Left renal cortex interstitium (tissue), 4 donors: ENCODE results near the gene MYOZ2. TPM values are rescaled to one million over a fixed set of nuclear protein-coding genes. Genes with fewer than 3 reads are reported as not detected.
A peak's percentile ranks its signal among the peaks of the same experiment; 100 is the strongest.

Source experiments
- DNase-seq, 4 donors: peaks; one replicate each; pipeline ENCODE4 v3.0.0-alpha.2; 2013; ENCODE audit warnings: low read depth in 4 of 4, low spot score in 2 of 4, missing footprints in 1 of 4
- polyA plus RNA-seq, 4 donors: library from polyadenylated mRNA; unstranded; fragments of 120-200 nt; gene quantifications; one replicate each; pipeline ENCODE4 v1.2.1, GENCODE V29; 2013; ENCODE audit not compliant: insufficient read length in 4 of 4

Gene MYOZ2
- polyA plus RNA-seq, 4 donors, result 0.29 to 0.55 (median 0.36) TPM

DNA sequence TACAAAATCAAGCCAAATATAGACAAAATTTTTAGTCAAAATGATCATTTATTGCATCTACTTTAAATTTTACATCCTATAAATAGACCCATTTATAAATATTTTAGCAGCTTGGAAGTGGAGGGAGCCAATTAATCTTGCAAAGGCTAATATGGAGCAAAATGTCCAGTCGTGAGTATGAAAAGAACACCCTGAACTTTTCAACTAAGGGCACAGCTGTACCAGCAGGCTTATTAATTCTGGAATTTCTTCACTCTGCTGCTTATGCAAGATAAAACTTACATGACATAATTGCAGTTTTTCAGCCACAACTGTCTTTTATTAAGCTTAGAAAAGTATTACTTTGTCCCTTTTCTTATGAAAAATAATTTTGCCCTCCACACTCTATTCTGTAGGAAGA lies 54.0 kb downstream of the MYOZ2 start:
- no peak for DNase-seq

DNA sequence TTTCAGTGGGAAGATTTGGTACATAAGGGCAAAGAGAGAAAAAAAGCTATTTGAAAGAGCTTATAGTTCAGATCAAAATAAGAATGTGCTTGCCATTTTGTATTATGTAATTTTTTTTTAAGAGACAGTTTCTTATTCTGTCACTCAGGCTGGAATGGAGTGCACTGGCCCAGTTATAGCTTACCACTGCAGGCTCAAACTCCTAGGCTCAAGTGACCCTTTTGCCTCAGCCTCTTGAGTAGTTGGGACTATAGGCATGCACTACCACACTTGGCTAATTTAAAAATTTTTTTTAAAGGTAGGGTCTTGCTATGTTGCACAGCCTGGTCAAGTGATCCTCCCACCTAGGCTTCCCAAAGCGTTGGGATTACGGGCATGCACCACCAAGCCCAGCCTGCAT lies 54.7 kb downstream of the MYOZ2 start:
- no peak for DNase-seq

DNA sequence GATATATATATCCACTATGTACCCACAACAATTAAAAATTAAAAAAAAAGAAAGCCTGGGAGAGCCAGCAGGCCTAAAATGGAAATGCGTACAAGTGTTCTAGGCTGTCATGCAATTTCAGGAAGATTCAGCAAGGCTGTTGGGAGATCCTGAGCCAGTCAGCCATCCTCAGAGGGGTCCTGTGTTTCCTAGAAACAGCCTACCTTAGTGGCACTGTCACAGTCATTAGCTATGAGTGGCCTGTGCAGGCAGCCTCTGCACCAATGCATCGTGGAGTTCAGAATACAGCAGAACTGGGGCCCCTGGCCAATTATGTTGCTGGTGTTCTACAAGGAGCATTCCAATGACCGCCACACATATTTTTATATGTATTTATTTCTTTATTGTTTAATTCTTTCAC lies 55.9 kb downstream of the MYOZ2 start:
- DNase-seq, result no peak

DNA sequence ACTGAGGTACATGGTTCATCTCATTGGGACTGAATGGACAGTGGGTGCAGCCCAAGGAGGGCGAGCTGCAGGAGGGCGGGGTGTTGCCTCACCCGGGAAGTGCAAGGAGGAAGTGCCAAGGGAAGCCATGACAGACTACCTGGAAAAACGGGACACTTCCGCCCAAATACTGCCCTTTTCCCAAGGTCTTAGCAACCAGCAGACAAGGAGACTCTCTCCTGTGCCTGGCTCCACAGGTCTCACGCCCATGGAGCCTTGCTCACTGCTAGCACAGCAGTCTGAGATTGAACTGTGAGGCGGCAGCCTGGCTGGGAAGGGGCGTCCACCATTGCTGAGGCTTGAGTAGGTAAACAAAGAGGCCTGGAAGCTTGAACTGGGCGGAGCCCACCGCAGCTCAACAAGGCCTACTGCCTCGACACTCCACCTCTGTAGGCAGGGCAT lies 62.2 kb downstream of the MYOZ2 start:
- DNase-seq, result no peak

DNA sequence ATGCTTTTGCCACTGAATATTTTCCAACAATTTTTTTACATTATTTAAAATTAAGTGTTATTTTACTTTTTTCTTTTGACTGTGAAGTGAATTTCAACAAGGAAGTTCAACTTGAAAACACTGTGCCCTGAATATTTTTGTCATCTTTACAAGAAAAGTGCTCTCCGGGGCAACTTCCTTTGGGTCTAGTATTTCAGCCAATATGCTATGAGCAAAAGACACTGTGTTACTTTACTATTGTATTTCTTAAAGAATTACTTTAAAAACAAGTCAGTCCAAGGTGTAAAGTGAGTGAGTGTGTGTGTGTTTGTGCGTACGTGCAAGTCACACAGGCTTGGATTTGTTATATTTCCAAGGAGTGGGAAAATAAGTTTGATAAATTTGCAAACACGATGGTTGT lies 69.3 kb downstream of the MYOZ2 start:
- DNase-seq, result no peak

DNA sequence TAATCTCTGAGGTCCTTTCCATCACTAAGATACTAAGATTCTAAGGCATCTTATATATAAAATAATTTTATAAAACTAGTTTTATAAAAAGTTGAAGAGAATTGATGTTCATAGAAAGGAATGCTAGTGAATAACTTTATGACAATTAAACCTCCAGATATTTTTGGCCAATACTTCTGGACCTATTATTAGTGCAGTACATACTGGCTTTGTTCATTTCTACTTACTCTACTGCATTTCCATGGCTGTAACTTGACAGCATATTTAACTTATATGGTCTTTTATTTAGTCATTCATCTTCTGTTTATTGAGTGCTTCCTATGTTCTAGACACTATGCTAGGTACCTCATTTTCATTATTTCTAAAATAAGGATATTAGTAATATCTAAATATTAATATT lies 70.1 kb downstream of the MYOZ2 start:
- DNase-seq, result no peak

DNA sequence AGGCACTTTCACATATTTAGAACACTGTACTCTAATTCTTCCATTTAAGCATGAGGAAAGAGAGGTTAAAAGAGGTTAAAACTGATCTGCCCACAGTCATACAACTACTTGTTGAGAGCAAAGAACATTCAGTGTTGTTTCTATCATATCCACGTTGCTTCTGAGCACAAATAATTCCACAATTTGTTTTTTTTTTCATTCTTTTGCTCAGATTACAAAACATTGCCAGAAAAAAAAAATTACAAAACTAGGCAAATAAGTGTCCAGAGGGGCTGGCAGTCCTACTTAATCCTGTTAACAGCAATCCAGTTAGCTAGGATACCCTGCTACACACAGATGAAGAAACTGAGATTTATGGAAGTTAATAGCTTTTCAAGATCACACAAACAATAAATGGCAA lies 70.5 kb downstream of the MYOZ2 start:
- no peak for DNase-seq

DNA sequence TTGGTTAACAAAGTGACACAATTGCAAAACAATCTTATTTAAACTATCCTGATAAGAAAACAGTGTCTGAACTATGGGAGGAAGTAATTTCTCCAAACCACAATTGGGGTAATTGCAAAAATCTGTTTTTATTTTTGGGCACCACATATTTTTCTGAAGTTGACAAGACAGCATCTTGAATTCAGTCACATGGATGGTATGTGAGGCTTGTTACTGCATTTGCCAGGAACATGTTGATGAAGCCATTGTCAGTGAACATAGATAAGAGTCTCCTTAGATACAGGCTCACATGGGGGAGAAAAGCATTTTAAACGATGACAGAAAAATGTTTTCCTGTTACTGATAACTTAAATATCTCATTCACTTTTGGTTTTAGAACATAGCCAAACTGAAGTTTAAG lies 71.4 kb downstream of the MYOZ2 start:
- DNase-seq, result no peak

DNA sequence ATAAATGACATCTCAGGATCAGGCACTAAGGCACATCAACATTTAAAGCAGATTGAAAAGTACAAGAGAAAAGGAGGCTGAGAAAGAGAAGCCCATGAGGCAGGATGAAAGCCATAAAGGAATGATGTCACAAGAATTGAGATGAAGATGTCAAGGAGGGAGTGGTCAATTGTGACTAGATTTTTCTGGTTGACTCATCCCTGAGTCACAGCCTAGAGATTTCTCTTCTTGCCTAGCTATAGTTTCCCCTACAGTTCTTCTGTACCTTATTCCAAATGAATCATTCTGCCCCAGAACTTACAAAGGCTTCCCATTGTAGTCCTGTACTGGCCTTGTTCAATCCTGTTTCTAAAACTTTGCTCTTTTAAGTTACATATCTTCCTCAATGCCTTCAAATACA lies 73.4 kb downstream of the MYOZ2 start:
- no peak for DNase-seq

DNA sequence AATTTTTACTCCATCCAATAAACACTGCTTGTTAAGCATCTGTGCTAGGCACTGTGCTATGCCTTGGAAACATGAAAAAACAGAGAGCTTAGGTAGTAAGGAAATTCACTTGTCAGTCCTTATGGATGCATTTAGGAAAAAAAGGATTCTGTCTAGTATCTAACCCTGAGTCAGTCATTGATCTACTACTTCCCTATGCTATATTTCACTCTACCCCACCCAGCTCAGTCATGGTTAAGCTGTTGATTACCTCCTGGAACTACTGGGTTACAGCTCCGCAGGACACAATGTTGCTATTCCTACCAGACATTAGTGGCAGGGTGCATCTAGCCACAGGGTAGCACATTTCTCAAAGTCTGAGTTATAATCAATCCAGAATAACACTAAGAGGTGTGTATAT lies 74.0 kb downstream of the MYOZ2 start:
- DNase-seq, result no peak

DNA sequence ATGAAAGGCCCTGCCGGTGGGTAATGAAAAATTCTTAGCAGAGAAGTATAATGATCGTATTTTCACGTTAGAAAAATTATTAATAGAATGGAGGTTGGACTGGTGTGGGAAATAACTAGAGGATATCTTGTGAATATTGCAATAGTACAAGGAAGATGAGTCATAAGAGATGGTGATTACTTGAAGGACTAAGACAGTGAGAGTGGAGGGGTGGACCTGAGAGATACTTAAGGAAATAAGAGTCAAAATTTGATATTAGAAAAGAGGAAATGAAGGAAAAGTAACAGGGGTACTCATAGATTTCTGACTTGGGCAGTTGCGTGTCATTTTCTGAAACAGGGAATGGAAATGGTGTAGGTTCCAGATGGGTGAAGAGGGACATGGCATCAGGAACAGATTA lies 75.1 kb downstream of the MYOZ2 start:
- no peak for DNase-seq

DNA sequence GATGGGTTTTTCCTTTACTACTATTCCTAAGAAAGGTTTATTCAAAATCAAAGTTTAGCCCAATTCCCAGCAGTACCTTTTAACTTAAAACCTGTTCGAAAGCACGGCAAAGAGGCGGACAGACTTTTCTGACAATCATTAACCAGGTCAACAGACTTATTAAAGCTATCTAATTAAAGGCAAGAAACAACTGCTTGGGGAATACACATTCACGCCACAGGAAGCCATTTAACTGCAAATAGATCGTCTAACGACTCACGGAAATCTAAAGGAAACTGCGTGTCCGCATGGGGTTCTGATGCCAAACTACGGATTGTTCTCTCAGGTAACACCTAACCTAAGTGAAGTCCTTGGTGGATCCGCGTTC lies 76.2 kb downstream of the MYOZ2 start:
- peak in 3 of 4 donors; percentile 9 to 88 (median 54) for DNase-seq

DNA sequence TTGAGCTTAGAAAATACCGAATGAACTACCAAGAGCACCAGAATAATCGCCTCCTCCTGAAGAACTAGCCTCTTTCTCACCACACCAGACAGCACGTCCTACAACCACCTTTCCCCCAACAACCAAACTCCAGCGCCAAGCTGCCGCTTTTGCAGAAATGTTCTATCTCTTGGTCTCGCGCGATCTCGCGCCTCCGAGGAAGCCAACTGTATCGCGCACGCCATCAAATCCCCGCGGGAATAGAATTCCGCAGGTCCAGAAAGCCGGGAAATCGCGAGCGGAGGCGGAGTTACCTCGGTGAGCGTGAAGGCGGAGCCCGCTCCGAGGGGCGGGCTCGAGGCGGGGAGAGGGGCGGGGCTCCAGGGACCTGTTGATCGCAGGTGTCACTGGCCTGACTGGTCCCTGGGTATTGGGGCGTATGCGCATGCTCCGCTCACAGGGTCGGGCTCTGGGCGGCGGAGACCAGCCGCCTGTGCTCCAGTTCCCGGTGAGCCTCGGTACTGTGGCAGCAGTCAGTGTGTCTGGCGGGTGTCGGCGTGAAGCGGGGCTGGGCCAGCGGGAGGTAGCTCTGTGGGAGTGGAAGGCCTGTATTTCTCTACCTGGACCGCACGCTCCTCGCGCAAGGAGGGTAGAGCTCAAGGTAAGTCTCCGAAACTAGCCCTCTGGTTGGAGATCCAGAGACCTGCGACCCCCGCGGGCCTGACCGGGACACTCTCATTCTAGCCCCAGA lies 76.8 kb downstream of the MYOZ2 start, which contains the start of gene USP53:
Gene USP53, plus strand, starts transcription at position 480 of the 730 bp plus-strand sequence. CDS start 27,047 bp downstream, outside the sequence.
- peak; percentile 94 to 96 (median 95) for DNase-seq

DNA sequence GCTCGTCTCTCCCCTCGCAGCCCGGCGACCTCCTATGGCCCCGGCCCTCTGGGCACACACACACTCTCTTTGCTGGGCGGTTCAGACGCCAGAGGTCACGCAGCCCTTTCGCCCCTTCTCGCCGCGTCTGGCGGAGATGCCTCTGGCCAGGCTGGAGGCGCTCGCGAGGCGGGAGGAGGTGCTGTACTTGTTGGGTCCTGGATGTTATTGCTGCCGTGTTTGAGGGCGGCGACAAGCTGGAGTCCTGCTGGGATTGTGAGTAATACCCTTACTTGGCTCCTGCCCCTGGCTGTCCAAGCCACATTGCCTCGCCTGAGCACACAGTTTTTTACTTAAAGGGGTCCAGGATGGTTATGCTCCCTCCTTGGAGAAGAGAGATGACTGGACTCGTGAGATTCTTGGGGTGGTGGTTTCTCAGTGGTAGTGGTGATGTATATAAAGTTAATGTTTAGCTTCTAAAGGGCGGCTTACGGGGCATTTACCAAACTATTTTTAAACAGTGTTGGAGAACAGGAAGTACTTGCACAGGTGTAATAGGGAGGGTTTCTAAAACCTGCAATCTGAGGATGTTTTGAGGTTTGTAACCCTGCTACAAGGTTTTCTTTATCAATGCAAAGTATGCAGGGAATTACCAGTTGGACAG lies 77.5 kb downstream of the MYOZ2 start:
- DNase-seq, result peak in 3 of 4 donors; percentile 44 to 59 (median 47)

DNA sequence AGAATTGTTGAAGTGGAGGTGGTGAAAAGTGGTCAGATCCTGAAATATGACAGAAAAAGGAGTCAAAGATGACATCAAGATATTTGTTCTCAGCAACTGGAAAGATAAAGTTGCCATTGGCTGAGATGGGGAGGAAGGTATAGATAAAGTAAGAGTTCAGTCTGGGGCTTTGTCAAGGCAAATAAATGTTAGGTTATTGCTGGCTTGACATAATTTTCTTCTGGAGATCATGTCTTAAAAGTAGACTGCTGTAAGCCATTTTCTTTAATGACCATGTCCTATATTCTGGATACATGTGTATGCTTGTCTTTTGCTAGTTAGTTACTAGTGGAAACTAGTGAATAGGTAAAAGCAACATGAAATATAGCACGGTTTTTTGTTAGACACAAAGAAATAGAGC lies 82.5 kb downstream of the MYOZ2 start:
- no peak for DNase-seq

DNA sequence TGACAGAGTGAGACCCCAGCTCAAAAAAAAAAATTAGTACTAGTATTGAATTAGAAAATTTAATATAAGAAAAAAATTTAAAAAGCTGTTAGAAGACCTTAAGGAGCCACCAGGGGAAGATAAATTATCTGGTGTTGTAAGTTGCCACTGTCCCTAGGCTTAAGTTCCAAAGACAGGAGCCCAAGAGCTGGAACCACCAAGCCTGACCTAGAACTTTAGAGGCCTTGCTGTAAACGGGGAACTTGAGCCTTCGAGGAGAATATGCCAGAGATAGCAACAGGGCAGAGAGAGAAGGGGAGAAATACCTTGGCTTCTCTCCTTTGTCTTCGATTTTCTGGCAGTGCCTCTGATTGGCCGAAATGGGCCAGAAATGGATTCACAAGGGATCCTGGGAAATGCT lies 85.8 kb downstream of the MYOZ2 start:
- DNase-seq, result no peak

DNA sequence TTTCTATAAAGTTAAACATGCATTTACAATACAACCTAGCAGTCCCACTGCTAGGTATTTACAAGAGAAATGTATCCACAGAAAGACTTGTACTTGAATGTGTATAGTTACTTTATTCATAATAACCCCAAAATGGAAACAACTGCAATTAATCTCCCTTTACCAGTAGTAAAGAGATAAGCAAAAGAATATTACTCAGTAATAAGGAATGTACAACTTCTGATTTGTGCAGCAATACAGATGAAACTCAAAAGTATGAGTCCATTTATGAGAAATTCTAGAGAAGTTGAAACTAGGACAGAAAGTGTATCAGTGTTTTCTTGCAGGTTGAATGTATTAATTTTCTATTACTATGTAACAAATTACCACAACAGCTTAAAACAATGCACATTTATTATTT lies 92.1 kb downstream of the MYOZ2 start:
- DNase-seq, result no peak

DNA sequence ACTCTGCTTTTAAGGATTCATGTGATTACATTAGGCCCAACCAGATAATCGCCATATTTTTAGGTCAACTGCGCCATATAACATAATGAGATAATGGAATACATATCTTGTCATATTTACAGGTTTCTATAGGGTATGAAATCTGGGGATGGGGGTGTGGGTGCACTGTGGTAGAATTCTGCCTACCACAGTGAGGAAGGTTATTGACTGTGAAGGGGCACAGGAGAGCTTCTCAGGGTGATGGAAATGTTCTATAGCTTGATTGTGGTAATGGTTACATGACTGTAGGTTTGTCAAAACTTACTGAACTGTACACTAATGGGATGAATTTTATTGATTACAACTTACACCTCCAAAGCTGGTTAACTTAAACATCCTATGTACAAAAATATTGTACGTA lies 92.8 kb downstream of the MYOZ2 start:
- DNase-seq, result no peak

DNA sequence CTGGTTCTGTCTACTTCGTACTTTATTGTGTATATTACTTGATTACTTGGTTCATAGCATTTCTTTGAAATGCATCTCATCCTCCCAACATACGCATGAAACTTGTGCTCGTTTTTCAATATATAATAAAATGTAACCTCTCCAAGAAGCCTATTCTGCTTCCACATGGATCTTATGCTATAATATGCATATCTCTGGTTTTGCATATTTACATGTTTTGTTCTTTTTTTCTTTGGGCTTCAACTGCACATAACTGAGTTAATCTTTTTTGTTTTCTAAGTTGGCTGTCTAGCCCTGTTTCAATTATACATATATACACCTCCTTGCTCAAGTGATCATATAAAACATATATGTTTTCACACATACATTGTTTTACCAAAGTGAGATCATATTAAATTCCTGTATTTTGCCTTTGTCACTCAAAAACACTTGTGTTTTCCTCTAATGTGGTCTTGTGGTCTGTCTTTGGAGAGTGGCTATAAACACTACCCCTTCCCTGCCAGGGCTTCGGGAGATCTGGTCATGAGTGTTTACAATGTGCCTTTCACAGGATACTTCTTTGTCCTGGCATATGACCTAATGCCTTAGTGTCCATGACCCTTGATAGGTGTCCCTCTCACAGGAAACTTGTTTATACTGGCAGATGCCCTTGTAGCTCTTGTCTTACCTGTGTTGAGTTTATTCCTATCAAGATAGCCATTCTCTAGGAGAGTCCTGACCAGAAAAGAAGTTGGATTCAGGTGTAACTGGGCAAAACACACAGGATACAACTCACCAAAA lies 94.5 kb downstream of the MYOZ2 start:
- no peak for DNase-seq

DNA sequence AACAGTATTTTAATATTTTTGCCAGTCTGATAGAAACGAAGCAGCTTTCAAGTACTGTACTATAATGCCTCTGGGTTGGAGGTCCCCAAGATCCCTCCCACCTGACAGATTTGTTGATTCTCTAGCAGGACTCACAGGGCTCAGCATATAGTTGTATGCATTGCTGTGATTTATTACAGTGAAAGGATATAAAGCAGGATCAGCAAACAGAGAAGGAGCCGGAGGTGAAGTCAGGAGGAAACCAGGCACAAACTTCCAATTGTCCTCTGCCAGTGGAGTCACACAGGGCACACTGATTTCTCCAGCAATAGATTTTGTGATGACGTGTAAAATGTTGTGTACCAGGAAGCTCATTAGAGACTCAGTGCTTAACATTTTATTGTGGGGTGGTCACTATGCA lies 95.9 kb downstream of the MYOZ2 start:
- DNase-seq, result no peak

DNA sequence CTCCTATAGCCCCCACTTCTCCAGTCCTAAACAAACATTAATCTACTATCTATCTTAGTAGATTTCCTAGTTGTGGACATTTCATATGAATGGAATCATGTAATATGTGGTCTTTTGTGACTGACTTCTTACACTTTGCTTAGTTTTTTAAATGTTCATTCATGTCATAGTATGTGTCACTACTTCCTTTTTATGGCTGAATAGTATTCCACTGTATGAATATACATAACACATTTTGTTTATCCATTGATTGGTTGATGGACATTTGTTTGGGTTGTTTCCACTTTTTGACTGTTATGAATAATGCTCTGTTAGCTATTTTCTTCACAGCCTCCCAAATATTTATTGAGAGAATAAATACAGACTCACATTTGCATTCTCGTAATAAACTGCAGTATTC lies 96.7 kb downstream of the MYOZ2 start:
- DNase-seq, result no peak

DNA sequence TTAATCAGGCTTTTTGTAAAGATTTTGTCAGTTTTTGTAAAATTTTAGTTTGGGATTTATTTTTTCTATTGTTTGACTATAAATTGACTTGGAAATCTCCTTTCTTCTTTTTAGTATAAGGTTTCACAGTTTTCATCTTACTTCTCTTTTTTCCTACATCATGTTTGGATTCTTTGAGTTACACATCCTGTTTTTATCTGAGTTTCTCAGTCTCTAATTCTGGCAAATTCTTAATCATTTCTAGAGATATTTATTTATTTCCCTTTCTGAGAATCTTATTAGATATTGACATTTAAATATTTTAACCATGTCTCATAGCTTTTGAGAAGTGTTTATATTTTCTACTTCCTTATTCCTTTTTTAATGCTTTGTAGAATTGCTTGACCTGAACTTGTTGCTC lies 97.6 kb downstream of the MYOZ2 start:
- no peak for DNase-seq
